ENCODE results near the gene KATNA1.
A peak's percentile ranks its signal among the peaks of the same experiment; 100 is the strongest.
"Not testable (repeated sequence)": the region's sequence is repeated elsewhere in the genome, so short reads cannot be mapped to it uniquely, and the experiment has no call there.

KATNA1 gene

GRCh38 chr6:149648148-149649145 is at the start of gene KATNA1:
Gene KATNA1, minus strand, starts transcription at chr6:149648714. Its CDS starts 10,167 bp downstream, at chr6:149638547.
- peak; percentile 36 to 91 (median 80) for DNase-seq

- no peak for DNase-seq
Observed at GRCh38 chr6:149698175-149698574, 49.7 kb upstream of the KATNA1 start.

GRCh38 chr6:149696901-149697300 is 48.4 kb upstream of the KATNA1 start:
- no peak for DNase-seq

GRCh38 chr6:149694921-149695320 is 46.4 kb upstream of the KATNA1 start:
- peak in 1 of 14 donors; percentile 11 for DNase-seq

- DNase-seq: no peak
Observed at GRCh38 chr6:149691201-149691600, 42.7 kb upstream of the KATNA1 start.

GRCh38 chr6:149686230-149686629 is 37.7 kb upstream of the KATNA1 start:
- DNase-seq: no peak

- no peak for DNase-seq
Observed at GRCh38 chr6:149683256-149683859, 34.8 kb upstream of the KATNA1 start.

- DNase-seq: not testable (repeated sequence)
Observed at GRCh38 chr6:149681845-149682244, 33.3 kb upstream of the KATNA1 start.

- DNase-seq: no peak
Observed at GRCh38 chr6:149681209-149681608, 32.7 kb upstream of the KATNA1 start.

- DNase-seq: no peak
Observed at GRCh38 chr6:149680503-149680902, 32.0 kb upstream of the KATNA1 start.

- DNase-seq: not testable (repeated sequence)
Observed at GRCh38 chr6:149672265-149672664, 23.8 kb upstream of the KATNA1 start.

- DNase-seq: no peak
Observed at GRCh38 chr6:149660028-149660427, 11.5 kb upstream of the KATNA1 start.

GRCh38 chr6:149657441-149657840 is 8.9 kb upstream of the KATNA1 start:
- no peak for DNase-seq

GRCh38 chr6:149651056-149651455 is 2.5 kb upstream of the KATNA1 start:
- no peak for DNase-seq

GRCh38 chr6:149646599-149646998 is 1.9 kb downstream of the KATNA1 start:
- no peak for DNase-seq

GRCh38 chr6:149642829-149643580 is 5.5 kb downstream of the KATNA1 start:
- DNase-seq: no peak

- no peak for DNase-seq
Observed at GRCh38 chr6:149636124-149636523, 12.4 kb downstream of the KATNA1 start.

GRCh38 chr6:149634315-149634714 is 14.2 kb downstream of the KATNA1 start:
- DNase-seq: no peak

GRCh38 chr6:149628875-149629510 is 19.5 kb downstream of the KATNA1 start:
- DNase-seq: no peak

- no peak for DNase-seq
Observed at GRCh38 chr6:149627672-149628071, 20.8 kb downstream of the KATNA1 start.

- no peak for DNase-seq
Observed at GRCh38 chr6:149615805-149616204, 32.7 kb downstream of the KATNA1 start.

GRCh38 chr6:149614337-149614736 is 34.2 kb downstream of the KATNA1 start:
- no peak for DNase-seq
